Mucosa of rectum (tissue), 2 donors: ENCODE data around the gene LMBRD2.
A peak's percentile ranks its signal among the peaks of the same experiment; 100 is the strongest.
"Not testable (repeated sequence)": the region's sequence is repeated elsewhere in the genome, so short reads cannot be mapped to it uniquely, and the experiment has no call there.

Source experiments
- H3K27ac ChIP-seq, 2 donors: one replicate each; pipeline ENCODE4 v1.7.0; 2013; ENCODE audit warnings: inconsistent platforms in 2 of 2, low read depth in 2 of 2, low read length in 2 of 2
- H3K27me3 ChIP-seq, 2 donors: one replicate each; pipeline ENCODE4 v1.7.0; 2013; ENCODE audit warnings: low read length in 2 of 2; ENCODE audit not compliant: control insufficient read depth in 2 of 2, insufficient read depth in 2 of 2
- H3K36me3 ChIP-seq, 2 donors: one replicate each; pipeline ENCODE4 v1.7.0; 2013; ENCODE audit warnings: low read length in 2 of 2; ENCODE audit not compliant: control insufficient read depth in 2 of 2, insufficient read depth in 2 of 2
- H3K4me1 ChIP-seq, 2 donors: one replicate each; pipeline ENCODE4 v1.7.0; 2013; ENCODE audit warnings: low read length in 2 of 2, mild to moderate bottlenecking in 1 of 2; ENCODE audit not compliant: control insufficient read depth in 2 of 2, insufficient read depth in 2 of 2
- H3K4me3 ChIP-seq, 2 donors: one replicate each; pipeline ENCODE4 v1.7.0; 2013; ENCODE audit warnings: low read length in 2 of 2
- H3K9ac ChIP-seq, 2 donors: one replicate each; pipeline ENCODE4 v1.7.0; 2013; ENCODE audit warnings: low read length in 2 of 2, low read depth in 1 of 2, mild to moderate bottlenecking in 1 of 2
- H3K9me3 ChIP-seq, 2 donors: one replicate each; pipeline ENCODE4 v1.7.0; 2013; ENCODE audit warnings: low read length in 2 of 2; ENCODE audit not compliant: control insufficient read depth in 2 of 2
- donor health status: healthy.
- donor health status: Normal muscosa, but diverticular disease.

LMBRD2 gene

GRCh38 chr5:36150676-36151433, 832 bp downstream of the LMBRD2 start:
- peak overlapping the region in 1 of 2 donors; percentile 71 for H3K27ac ChIP-seq
- H3K27me3 ChIP-seq: no peaks in the 10 kb centered on the region
- H3K4me1 ChIP-seq: peaks cover 5 to 7% of the 10 kb centered on the region in 2 donors

GRCh38 chr5:36147681-36148080, 4.0 kb downstream of the LMBRD2 start:
- Histone ChIP-seq H3K36me3 (no peaks in the 10 kb centered on the region), H3K27ac (no peak overlapping the region), H3K9me3 (no peaks in the 10 kb centered on the region)

More at GRCh38 chr5:36150676-36151433, 832 bp downstream of the LMBRD2 start:
- Histone ChIP-seq H3K4me3 (peak overlapping the region; percentile 91 to 98), H3K9ac (peak overlapping the region; percentile 79 to 92), H3K9me3 (no peaks in the 10 kb centered on the region), H3K36me3 (peaks cover 0 to 4% of the 10 kb centered on the region in 2 donors)

GRCh38 chr5:36146390-36146789, 5.3 kb downstream of the LMBRD2 start:
- Histone ChIP-seq H3K4me3 (no peak overlapping the region), H3K36me3 (no peaks in the 10 kb centered on the region), H3K27ac (no peak overlapping the region), H3K4me1 (no peaks in the 10 kb centered on the region), H3K27me3 (no peaks in the 10 kb centered on the region), H3K9ac (no peak overlapping the region), H3K9me3 (no peaks in the 10 kb centered on the region)

More at GRCh38 chr5:36147681-36148080, 4.0 kb downstream of the LMBRD2 start:
- H3K27me3 ChIP-seq: no peaks in the 10 kb centered on the region
- H3K4me3 ChIP-seq: no peak overlapping the region
- H3K9ac ChIP-seq: no peak overlapping the region
- H3K4me1 ChIP-seq: peaks cover 2% of the 10 kb centered on the region in 2 donors

GRCh38 chr5:36145311-36145710, 6.4 kb downstream of the LMBRD2 start:
- peaks cover 2% of the 10 kb centered on the region in 2 donors for H3K36me3 ChIP-seq
- no peak overlapping the region for H3K9ac ChIP-seq
- H3K27ac ChIP-seq: no peak overlapping the region
- no peaks in the 10 kb centered on the region for H3K4me1 ChIP-seq
- no peaks in the 10 kb centered on the region for H3K9me3 ChIP-seq
- no peak overlapping the region for H3K4me3 ChIP-seq
- no peaks in the 10 kb centered on the region for H3K27me3 ChIP-seq

- H3K4me1 ChIP-seq: no peaks in the 10 kb centered on the region
- no peak overlapping the region for H3K27ac ChIP-seq
- H3K9me3 ChIP-seq: no peaks in the 10 kb centered on the region
- no peak overlapping the region for H3K9ac ChIP-seq
- no peaks in the 10 kb centered on the region for H3K27me3 ChIP-seq
- H3K36me3 ChIP-seq: peaks cover 21% of the 10 kb centered on the region in 2 donors
- no peak overlapping the region for H3K4me3 ChIP-seq
Measured at GRCh38 chr5:36138900-36139683, 12.6 kb downstream of the LMBRD2 start.

- Histone ChIP-seq H3K9ac (no peak overlapping the region), H3K36me3 (peaks cover 21% of the 10 kb centered on the region in 2 donors)
Measured at GRCh38 chr5:36136581-36136980, 15.1 kb downstream of the LMBRD2 start.

DNA sequence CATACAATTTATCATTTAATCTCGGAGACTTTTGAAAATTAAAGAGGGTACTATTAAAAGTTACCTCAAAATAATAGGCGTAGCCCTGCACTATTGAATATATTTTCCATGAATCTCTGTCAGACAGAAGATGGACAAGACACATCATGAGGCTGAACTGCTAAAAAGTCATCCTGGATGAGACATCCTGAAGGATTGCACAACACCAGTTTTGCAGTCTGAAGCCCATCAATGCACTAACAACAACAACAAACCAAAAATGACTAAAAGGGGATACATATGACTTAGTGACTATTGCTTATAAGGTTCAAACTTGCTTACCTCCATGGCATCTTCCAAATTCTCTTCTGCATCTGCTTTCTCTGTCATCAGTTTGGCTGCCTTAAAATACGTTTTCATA, 15.7 kb downstream of the LMBRD2 start:
- peaks cover 21% of the 10 kb centered on the region in 2 donors for H3K36me3 ChIP-seq
- H3K4me1 ChIP-seq: no peaks in the 10 kb centered on the region
- no peaks in the 10 kb centered on the region for H3K9me3 ChIP-seq
- H3K27me3 ChIP-seq: no peaks in the 10 kb centered on the region
- H3K4me3 ChIP-seq: no peak overlapping the region
- no peak overlapping the region for H3K9ac ChIP-seq
- no peak overlapping the region for H3K27ac ChIP-seq

More at GRCh38 chr5:36136581-36136980, 15.1 kb downstream of the LMBRD2 start:
- Histone ChIP-seq H3K4me1 (no peaks in the 10 kb centered on the region), H3K27ac (no peak overlapping the region), H3K4me3 (no peak overlapping the region), H3K9me3 (no peaks in the 10 kb centered on the region), H3K27me3 (no peaks in the 10 kb centered on the region)

DNA sequence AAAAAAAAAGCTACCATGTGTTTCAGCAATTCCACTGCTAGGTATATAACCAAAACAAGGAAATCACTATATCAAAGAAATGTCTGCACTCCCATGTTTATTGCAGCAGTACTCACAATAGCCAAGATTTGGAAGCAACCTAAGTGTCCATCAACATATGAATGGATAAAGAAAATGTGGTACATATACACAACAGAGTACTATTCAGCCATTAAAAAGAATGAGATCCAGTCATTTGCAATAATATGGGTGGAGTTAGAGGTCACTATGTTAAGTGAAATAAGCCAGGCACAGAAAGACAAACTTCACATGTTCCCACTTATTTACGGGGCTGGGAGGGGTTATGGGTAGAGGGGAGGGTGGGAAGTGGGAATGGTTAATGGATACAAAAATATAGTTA, 18.7 kb downstream of the LMBRD2 start:
- not testable (repeated sequence) for H3K27me3 ChIP-seq, H3K9ac ChIP-seq, H3K9me3 ChIP-seq, H3K27ac ChIP-seq, H3K4me3 ChIP-seq, H3K4me1 ChIP-seq
- peaks cover 14 to 16% of the 10 kb centered on the region in 2 donors for H3K36me3 ChIP-seq

DNA sequence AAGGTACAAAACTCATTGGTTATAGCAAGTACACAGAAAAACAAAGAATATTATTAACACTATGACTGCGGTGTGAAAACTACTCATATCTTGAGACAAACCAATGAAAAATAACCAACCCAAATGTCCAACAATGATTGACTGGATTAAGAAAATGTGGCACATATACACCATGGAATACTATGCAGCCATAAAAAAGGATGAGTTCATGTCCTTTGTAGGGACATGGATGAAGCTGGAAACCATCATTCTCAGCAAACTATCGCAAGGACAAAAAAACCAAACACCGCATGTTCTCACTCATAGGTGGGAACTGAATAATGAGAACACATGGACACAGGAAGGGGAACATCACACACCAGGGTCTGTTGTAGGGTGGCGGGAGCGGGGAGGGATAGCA, 22.0 kb downstream of the LMBRD2 start:
- not testable (repeated sequence) for H3K4me3 ChIP-seq, H3K9me3 ChIP-seq, H3K9ac ChIP-seq, H3K4me1 ChIP-seq, H3K27ac ChIP-seq, H3K27me3 ChIP-seq
- H3K36me3 ChIP-seq: peaks cover 4 to 21% of the 10 kb centered on the region in 2 donors

DNA sequence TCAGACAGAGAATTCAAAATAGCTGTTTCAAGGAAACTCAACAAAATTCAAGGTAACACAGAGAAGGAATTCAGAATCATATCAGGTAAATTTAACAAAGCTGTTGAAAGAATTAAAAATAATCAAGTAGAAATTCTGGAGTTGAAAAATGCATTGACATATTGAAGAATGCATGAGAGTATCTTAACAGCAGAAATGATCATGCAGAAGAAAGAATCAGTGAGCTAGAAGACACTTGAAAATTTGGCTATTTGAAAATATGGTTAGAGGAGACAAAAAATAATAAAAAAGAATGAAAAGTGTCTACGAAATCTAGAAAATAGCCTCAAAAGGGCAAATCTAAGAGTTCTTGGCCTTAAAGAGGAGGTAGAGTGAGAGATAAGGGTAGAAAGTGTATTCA, 22.9 kb downstream of the LMBRD2 start:
- no peak overlapping the region for H3K9ac ChIP-seq
- H3K9me3 ChIP-seq: no peaks in the 10 kb centered on the region
- H3K4me1 ChIP-seq: no peaks in the 10 kb centered on the region
- H3K27me3 ChIP-seq: no peaks in the 10 kb centered on the region
- peaks cover 4 to 16% of the 10 kb centered on the region in 2 donors for H3K36me3 ChIP-seq
- H3K27ac ChIP-seq: no peak overlapping the region
- H3K4me3 ChIP-seq: no peak overlapping the region
